ENCODE measurements around the gene GTPBP1.

Gene GTPBP1

GRCh38 chr22:38775656-38776055 lies 69.9 kb downstream of the GTPBP1 start:
- TF ChIP-seq CTCF (IDR thresholded peaks at IDR 0.05; ENCODE audit: low read depth, low read length, poor library complexity, severe bottlenecking): no peak
- no peak for TF ChIP-seq EZH2phosphoT487 (IDR thresholded peaks at IDR 0.05; ENCODE audit: borderline replicate concordance, low read length)
- Histone ChIP-seq H3K27ac (ENCODE audit: low read depth, low read length) (no peak overlapping the region), H3K4me2 (ENCODE audit: low read length) (no peak overlapping the region)

GRCh38 chr22:38776086-38776485 lies 70.3 kb downstream of the GTPBP1 start:
- no peak overlapping the region for H3K4me2 ChIP-seq (ENCODE audit: low read length)
- no peaks in the 10 kb centered on the region for H3K36me3 ChIP-seq (ENCODE audit: control insufficient read depth, low read length)
- H3K4me3 ChIP-seq (ENCODE audit: low read length): no peak overlapping the region
- H3K27me3 ChIP-seq (ENCODE audit: control insufficient read depth, low read length): no peaks in the 10 kb centered on the region
- H3F3A ChIP-seq (ENCODE audit: control insufficient read depth, insufficient read depth): no peaks in the 10 kb centered on the region
- H4K20me1 ChIP-seq (ENCODE audit: control insufficient read depth, insufficient read depth, low read depth, low read length): no peaks in the 10 kb centered on the region
- no peak for TF ChIP-seq CTCF (IDR thresholded peaks at IDR 0.05; ENCODE audit: low read depth, low read length, poor library complexity, severe bottlenecking)
- TF ChIP-seq EZH2phosphoT487 (IDR thresholded peaks at IDR 0.05; ENCODE audit: borderline replicate concordance, low read length): no peak
- H3K79me2 ChIP-seq (ENCODE audit: control insufficient read depth, low read length): no peaks in the 10 kb centered on the region
- no peak overlapping the region for H3K27ac ChIP-seq (ENCODE audit: low read depth, low read length)
- H3K9me3 ChIP-seq (ENCODE audit: control insufficient read depth, insufficient read depth, low read length): no peaks in the 10 kb centered on the region
- no peaks in the 10 kb centered on the region for H3K4me1 ChIP-seq (ENCODE audit: control insufficient read depth, low read length)
- H3K9me2 ChIP-seq (replicated peaks; ENCODE audit: control insufficient read depth, low read length): no peaks in the 10 kb centered on the region

More at GRCh38 chr22:38775656-38776055, 69.9 kb downstream of the GTPBP1 start:
- Histone ChIP-seq H3K4me1 (ENCODE audit: control insufficient read depth, low read length) (no peaks in the 10 kb centered on the region), H3F3A (ENCODE audit: control insufficient read depth, insufficient read depth) (no peaks in the 10 kb centered on the region), H3K79me2 (ENCODE audit: control insufficient read depth, low read length) (no peaks in the 10 kb centered on the region), H3K36me3 (ENCODE audit: control insufficient read depth, low read length) (no peaks in the 10 kb centered on the region), H3K4me3 (ENCODE audit: low read length) (no peak overlapping the region), H3K9me3 (ENCODE audit: control insufficient read depth, insufficient read depth, low read length) (no peaks in the 10 kb centered on the region), H4K20me1 (ENCODE audit: control insufficient read depth, insufficient read depth, low read depth, low read length) (no peaks in the 10 kb centered on the region), H3K9me2 (replicated peaks; ENCODE audit: control insufficient read depth, low read length) (no peaks in the 10 kb centered on the region), H3K27me3 (ENCODE audit: control insufficient read depth, low read length) (no peaks in the 10 kb centered on the region)

GRCh38 chr22:38777087-38777671 lies 71.4 kb downstream of the GTPBP1 start:
- H3K27me3 ChIP-seq (ENCODE audit: control insufficient read depth, low read length): no peaks in the 10 kb centered on the region
- H3K36me3 ChIP-seq (ENCODE audit: control insufficient read depth, low read length): no peaks in the 10 kb centered on the region
- H4K20me1 ChIP-seq (ENCODE audit: control insufficient read depth, insufficient read depth, low read depth, low read length): no peaks in the 10 kb centered on the region
- H3K9me2 ChIP-seq (replicated peaks; ENCODE audit: control insufficient read depth, low read length): no peaks in the 10 kb centered on the region
- H3K4me2 ChIP-seq (ENCODE audit: low read length): no peak overlapping the region
- no peak overlapping the region for H3K4me3 ChIP-seq (ENCODE audit: low read length)
- H3K79me2 ChIP-seq (ENCODE audit: control insufficient read depth, low read length): no peaks in the 10 kb centered on the region
- no peak overlapping the region for H3K27ac ChIP-seq (ENCODE audit: low read depth, low read length)
- H3K4me1 ChIP-seq (ENCODE audit: control insufficient read depth, low read length): no peaks in the 10 kb centered on the region
- no peaks in the 10 kb centered on the region for H3K9me3 ChIP-seq (ENCODE audit: control insufficient read depth, insufficient read depth, low read length)
- H3F3A ChIP-seq (ENCODE audit: control insufficient read depth, insufficient read depth): no peaks in the 10 kb centered on the region
- TF ChIP-seq CTCF (IDR thresholded peaks at IDR 0.05; ENCODE audit: low read depth, low read length, poor library complexity, severe bottlenecking) (no peak), EZH2phosphoT487 (IDR thresholded peaks at IDR 0.05; ENCODE audit: borderline replicate concordance, low read length) (no peak)
